HG03060 (cell line): Measurements from ENCODE around the gene PNMA6E.
"Not testable (repeated sequence)": the region's sequence is repeated elsewhere in the genome, so short reads cannot be mapped to it uniquely, and the experiment has no call there.

Source experiments
- ATAC-seq: cut with Tn5 transposase; IDR thresholded peaks from one replicate; pipeline ENCODE4 v1.9.1; 2021; ENCODE audit warnings: low read depth, moderate number of reproducible peaks; ENCODE audit not compliant: unreplicated experiment

The PNMA6E gene

GRCh38 chrX:153387987-153388721 lies 13.0 kb downstream of the PNMA6E start:
- ATAC-seq = no peak

- ATAC-seq = no peak
Observed at GRCh38 chrX:153387345-153387744, 13.8 kb downstream of the PNMA6E start.

- ATAC-seq = no peak
Observed at GRCh38 chrX:153386097-153386496, 15.1 kb downstream of the PNMA6E start.

- ATAC-seq = not testable (repeated sequence)
Observed at GRCh38 chrX:153384973-153385372, 16.2 kb downstream of the PNMA6E start.

GRCh38 chrX:153384390-153384789 lies 16.8 kb downstream of the PNMA6E start:
- no peak for ATAC-seq

- ATAC-seq = no peak
Observed at GRCh38 chrX:153382563-153383482, 18.3 kb downstream of the PNMA6E start.

DNA sequence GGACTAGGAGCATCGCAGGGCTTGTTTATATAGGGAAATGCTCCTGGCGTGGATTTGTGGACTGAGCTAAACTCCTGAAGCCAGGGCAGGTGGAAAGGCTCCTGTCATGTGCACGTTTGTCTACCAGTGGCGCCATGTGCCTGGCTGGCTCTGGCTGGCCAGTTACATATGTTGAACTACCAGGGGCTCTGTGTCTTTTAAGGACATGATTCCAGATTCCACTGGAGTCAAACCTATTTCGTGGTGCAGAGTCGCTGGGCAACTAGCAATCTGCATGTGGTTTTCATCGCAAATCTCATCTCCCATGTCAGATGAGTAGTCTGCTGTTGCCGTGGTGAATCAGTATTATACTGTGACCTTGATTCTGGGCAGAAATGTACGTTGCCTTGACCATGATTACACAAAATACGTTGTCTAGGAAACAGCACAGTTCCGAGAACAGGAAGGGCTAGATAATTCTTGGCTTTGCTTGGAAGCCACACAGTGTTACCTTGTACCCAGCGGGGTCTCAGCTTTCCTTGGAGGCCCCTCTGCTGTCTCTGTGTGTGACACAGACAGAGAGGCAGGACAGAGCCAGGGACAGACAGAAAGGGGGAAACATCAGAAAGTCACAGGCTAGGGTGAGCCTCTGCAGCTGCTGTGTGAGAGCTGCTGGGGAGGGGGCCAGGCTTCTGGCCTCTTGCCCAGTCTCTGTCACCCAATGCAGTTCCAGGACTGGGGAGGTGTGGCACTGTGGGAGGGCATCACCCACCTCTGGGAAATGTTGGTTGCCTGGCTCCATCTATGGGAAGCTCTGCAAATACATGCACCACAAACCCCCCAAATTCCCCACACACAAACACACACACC lies 19.2 kb downstream of the PNMA6E start:
- ATAC-seq = no peak

DNA sequence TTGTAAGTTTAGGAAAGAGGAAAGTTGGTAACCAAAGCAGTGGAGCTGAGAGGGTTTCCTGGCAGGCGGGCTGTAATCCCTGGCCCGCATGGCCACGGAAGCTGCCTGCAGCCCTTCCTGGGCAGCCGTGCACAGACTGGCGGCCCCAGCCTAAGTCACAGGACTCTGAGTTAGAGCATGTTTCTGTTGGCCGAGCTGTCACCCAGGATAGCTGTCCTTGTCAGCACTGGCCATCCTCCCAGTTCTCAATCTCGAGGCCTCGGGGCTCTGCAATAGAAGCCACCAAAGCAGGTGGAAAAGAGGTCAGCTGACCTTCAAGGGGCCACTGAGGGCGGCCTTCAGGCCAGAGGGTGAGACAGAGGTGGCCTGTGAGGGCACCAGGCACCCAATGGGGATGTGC lies 20.5 kb downstream of the PNMA6E start:
- no peak for ATAC-seq

DNA sequence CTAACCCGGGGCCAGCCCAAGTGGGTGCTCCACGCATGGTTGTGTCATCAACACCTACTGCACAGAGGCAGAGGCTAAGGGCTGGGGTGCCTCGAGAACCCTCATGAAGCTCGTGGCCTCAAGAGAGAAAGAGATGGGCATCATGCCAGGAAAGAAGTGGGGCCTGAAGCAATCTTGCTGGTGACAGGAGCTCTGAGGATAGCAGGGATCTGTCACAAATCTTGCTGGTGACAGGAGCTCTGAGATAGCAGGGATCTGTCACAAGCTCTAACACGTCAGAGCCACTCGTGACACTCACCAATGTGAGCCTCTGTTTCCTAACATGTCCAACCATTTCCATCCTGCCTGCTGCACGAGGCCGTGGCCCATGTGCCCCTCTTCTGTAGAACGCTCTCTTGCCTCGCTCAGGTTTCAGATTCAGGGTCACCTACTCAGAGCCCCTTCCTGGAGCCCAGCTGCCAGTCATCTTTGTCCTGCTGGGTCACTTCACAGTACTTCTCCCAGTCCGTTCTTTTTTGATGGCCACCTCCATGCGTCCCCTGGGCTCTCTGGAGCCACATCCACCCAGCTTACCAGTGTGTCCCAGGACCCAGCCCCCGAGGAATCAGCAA lies 21.1 kb downstream of the PNMA6E start:
- ATAC-seq = no peak

- no peak for ATAC-seq
Observed at GRCh38 chrX:153379508-153379907, 21.6 kb downstream of the PNMA6E start.

DNA sequence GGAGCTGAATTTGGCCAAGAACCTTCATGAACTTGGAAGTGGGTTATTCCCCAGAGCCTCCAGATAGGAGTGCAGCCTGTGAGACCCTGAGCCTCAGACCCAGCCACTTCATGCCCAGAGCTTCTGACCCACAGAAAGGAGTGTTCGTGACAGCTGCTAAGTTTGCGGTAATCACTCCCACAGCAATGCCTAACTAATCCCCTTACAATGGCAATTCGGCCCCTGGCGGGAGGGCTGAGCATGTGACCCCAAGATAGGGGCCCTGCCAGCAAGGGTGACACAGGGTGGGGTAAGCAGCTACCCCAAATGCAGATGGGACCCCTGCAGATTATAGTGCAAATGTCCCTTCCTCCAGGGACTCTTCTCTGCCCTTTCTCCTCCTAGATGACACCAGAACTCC lies 22.5 kb downstream of the PNMA6E start:
- ATAC-seq = no peak

DNA sequence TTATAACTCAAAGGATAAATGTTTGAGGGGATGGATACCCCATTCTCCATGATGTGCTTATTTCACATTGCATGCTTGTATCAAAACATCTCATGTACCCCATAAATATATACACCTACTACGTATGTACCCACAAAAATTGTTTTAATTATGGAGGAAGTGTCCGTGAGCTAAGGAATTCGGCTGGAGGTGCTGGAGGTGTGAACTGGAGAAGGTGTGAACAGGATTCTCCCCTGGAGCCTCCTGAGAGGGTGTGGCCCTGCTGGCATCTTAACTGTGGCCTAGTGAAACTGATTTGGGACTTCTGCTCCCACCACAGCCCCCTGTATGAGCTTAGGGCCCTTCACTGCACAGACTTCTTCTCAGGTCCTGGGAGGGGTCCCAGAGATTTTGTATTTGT lies 23.4 kb downstream of the PNMA6E start:
- no peak for ATAC-seq

DNA sequence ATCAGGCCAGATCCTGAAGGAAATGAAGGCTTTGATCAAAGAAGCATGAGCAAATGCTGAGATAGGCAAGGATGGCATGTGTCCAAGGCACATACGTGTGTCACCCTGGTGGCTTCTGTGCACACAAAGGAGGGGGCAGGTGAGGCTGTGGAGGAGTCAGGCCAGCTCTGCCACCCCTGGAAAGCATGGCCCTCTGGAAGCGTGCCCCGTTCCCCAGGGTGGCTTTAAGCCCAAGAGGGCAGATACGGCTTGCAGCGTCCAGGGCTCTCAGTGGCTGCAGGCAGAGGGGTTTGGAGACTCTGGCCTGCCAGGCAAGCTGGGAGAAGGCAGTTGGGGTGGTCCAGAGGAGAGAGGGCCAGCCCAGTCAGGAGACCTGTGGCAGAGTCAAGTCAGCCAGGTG lies 25.6 kb downstream of the PNMA6E start:
- ATAC-seq = no peak

GRCh38 chrX:153374426-153374825 lies 26.7 kb downstream of the PNMA6E start:
- no peak for ATAC-seq

GRCh38 chrX:153372949-153373348 lies 28.2 kb downstream of the PNMA6E start:
- no peak for ATAC-seq

DNA sequence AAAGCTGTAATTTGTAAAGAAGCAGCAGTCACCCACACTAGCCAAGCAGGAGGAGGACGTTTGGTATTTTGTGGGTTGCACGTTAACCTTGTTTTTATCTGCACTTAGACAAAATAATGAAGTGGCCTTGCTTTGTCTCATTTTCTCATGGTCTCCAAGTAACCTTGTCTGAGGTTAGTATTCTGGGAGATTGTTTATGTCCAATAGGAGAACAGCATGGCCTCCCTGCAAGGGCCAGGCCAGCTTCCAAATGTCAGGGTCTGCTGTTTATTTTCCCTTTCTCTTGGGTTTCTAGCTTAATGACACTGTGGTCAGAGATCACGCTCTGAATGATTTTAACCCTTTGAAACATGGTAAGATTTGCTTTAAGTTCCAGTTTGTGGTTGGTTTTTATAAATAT lies 29.9 kb downstream of the PNMA6E start:
- ATAC-seq = no peak

GRCh38 chrX:153370293-153371055 lies 30.7 kb downstream of the PNMA6E start:
- ATAC-seq = no peak

DNA sequence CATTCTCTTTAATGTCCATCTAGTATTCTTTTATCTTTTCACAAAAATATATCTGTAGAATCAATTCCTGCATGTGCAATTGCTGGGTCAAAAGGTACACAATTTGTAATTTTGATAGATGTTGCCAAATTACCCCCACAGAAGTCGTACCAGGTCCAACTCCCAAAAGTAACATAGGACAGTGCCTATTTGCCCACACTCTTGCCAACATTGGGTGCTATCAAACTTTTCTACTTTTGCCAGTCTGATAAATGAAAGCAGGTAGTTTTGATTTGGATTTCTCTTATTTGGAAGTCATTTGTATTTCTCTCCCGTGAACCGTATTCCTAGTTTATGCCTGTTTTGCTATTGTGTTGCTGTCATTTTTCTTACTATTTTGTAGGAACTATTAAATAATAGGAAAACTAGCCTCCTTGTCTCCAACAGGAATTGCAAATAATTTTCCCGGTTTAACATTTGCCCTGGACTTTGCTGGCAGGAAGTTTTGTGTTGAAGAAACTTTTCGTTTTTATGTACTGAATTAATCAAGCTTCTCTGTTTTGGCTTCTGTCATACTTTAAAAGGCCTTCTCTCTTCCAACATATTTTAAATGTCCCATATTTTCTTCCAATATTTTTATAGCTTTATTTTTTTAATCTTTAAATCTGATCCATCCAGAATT lies 34.1 kb downstream of the PNMA6E start:
- ATAC-seq = no peak

GRCh38 chrX:153366119-153366518 lies 35.0 kb downstream of the PNMA6E start:
- ATAC-seq = no peak
